MM.1S (cell line): Measurements from ENCODE around the gene RAPGEF2.
"Not testable (repeated sequence)": the region's sequence is repeated elsewhere in the genome, so short reads cannot be mapped to it uniquely, and the experiment has no call there.

ENCODE experiments used
- DNase-seq: peaks from one replicate; pipeline ENCODE4 v3.0.0-alpha.2; 2015
- H2AFZ ChIP-seq: fragments of 300-600 bp; sonication (generic); 2 replicates; pipeline ENCODE4 v1.6.0; 2016; ENCODE audit warnings: antibody characterized with exemption, low read length
- H3F3A ChIP-seq: fragments of 300-600 bp; sonication (generic); 2 replicates; pipeline ENCODE4 v1.6.1; 2016; ENCODE audit warnings: mild to moderate bottlenecking, antibody characterized with exemption, low read length, moderate library complexity, mixed read lengths; ENCODE audit not compliant: insufficient read depth
- H3K27ac ChIP-seq: fragments of 300-600 bp; sonication (generic); 2 replicates; pipeline ENCODE4 v1.5.1; 2016; ENCODE audit warnings: mild to moderate bottlenecking, low read length
- H3K27me3 ChIP-seq: fragments of 300-600 bp; sonication (generic); replicated peaks from 2 replicates; pipeline ENCODE4 v1.6.0; 2016; ENCODE audit warnings: low read length; ENCODE audit not compliant: insufficient read depth
- H3K36me3 ChIP-seq: fragments of 300-600 bp; sonication (generic); replicated peaks from 2 replicates; pipeline ENCODE4 v1.6.1; 2016; ENCODE audit warnings: mild to moderate bottlenecking, low read length, mixed read lengths; ENCODE audit not compliant: insufficient read depth
- H3K4me1 ChIP-seq: fragments of 300-600 bp; sonication (generic); 2 replicates; pipeline ENCODE4 v1.6.1; 2016; ENCODE audit warnings: low read length, mixed read lengths
- H3K4me2 ChIP-seq: fragments of 300-600 bp; sonication (generic); 2 replicates; pipeline ENCODE4 v1.6.0; 2016; ENCODE audit warnings: low read depth, low read length
- H3K4me3 ChIP-seq: fragments of 300-600 bp; sonication (generic); 2 replicates; pipeline ENCODE4 v1.5.1; 2016; ENCODE audit warnings: low read length, mixed read lengths
- H3K79me2 ChIP-seq: fragments of 300-600 bp; sonication (generic); 2 replicates; pipeline ENCODE4 v1.6.1; 2016; ENCODE audit warnings: mixed run types, low read length, mixed read lengths
- H3K9ac ChIP-seq: fragments of 300-600 bp; sonication (generic); 2 replicates; pipeline ENCODE4 v1.6.1; 2016; ENCODE audit warnings: low read length, mixed read lengths
- H3K9me2 ChIP-seq: fragments of 300-600 bp; sonication (generic); replicated peaks from 2 replicates; pipeline ENCODE4 v1.6.1; 2016; ENCODE audit warnings: mild to moderate bottlenecking, low read length, mixed read lengths; ENCODE audit not compliant: insufficient read depth
- H3K9me3 ChIP-seq: fragments of 300-600 bp; sonication (generic); replicated peaks from 2 replicates; pipeline ENCODE4 v1.6.1; 2016; ENCODE audit warnings: mild to moderate bottlenecking, low read length, mixed read lengths; ENCODE audit not compliant: insufficient read depth
- H4K20me1 ChIP-seq: fragments of 300-600 bp; sonication (generic); 2 replicates; pipeline ENCODE4 v1.6.1; 2016; ENCODE audit warnings: mild to moderate bottlenecking, low read length, moderate library complexity, mixed read lengths; ENCODE audit not compliant: insufficient read depth
- CTCF ChIP-seq: fragments of 300-600 bp; sonication (generic); IDR thresholded peaks from 2 replicates; pipeline ENCODE4 v1.5.1; 2016; ENCODE audit warnings: antibody characterized with exemption, low read length, mixed read lengths
- EZH2 ChIP-seq: fragments of 300-600 bp; sonication (generic); optimal IDR thresholded peaks from 2 replicates; pipeline ENCODE3; 2017; ENCODE audit warnings: low read depth, mild to moderate bottlenecking, antibody characterized with exemption, low read length, mixed read lengths
- EZH2phosphoT487 ChIP-seq: fragments of 300-600 bp; sonication (generic); IDR thresholded peaks from 2 replicates; pipeline ENCODE4 v1.6.1; 2018; ENCODE audit warnings: antibody characterized with exemption, low read length

Gene RAPGEF2

GRCh38 chr4:159075531-159075932 is 27.3 kb upstream of the RAPGEF2 start:
- H3K36me3 ChIP-seq: no peaks in the 10 kb centered on the region
- peaks cover 10% of the 10 kb centered on the region for H3F3A ChIP-seq
- no peak overlapping the region for H3K9ac ChIP-seq
- H3K4me1 ChIP-seq: peaks cover 26% of the 10 kb centered on the region
- no peak overlapping the region for H3K4me3 ChIP-seq
- no peak overlapping the region for H3K27ac ChIP-seq
- H4K20me1 ChIP-seq: no peaks in the 10 kb centered on the region
- H3K9me2 ChIP-seq: no peaks in the 10 kb centered on the region
- peaks cover 23% of the 10 kb centered on the region for H3K27me3 ChIP-seq
- H3K79me2 ChIP-seq: no peaks in the 10 kb centered on the region
- no peak overlapping the region for H2AFZ ChIP-seq
- TF ChIP-seq EZH2: no peak
- no peak for TF ChIP-seq EZH2phosphoT487
- TF ChIP-seq CTCF: no peak
- DNase-seq: no peak
- H3K9me3 ChIP-seq: no peaks in the 10 kb centered on the region
- no peak overlapping the region for H3K4me2 ChIP-seq

GRCh38 chr4:159077018-159077417 is 25.9 kb upstream of the RAPGEF2 start:
- H3K36me3 ChIP-seq: not testable (repeated sequence)

GRCh38 chr4:159077702-159078495 is 25.0 kb upstream of the RAPGEF2 start:
- Histone ChIP-seq H4K20me1 (no peaks in the 10 kb centered on the region), H3K4me3 (peak overlapping the region; percentile 35; the same call in 1 of the 2 replicates), H3K27me3 (peaks cover 23% of the 10 kb centered on the region), H3K36me3 (no peaks in the 10 kb centered on the region), H3K9me3 (no peaks in the 10 kb centered on the region), H3K4me1 (peaks cover 20% of the 10 kb centered on the region), H3F3A (peaks cover 10% of the 10 kb centered on the region), H3K9ac (peak overlapping the region; percentile 39; the same call in 1 of the 2 replicates), H3K4me2 (peak overlapping the region; percentile 49), H3K79me2 (no peaks in the 10 kb centered on the region), H3K27ac (peak overlapping the region; percentile 34; the same call in 1 of the 2 replicates), H3K9me2 (no peaks in the 10 kb centered on the region), H2AFZ (no peak overlapping the region)
- DNase-seq: peak; percentile 84
- no peak for TF ChIP-seq EZH2
- TF ChIP-seq CTCF: no peak
- TF ChIP-seq EZH2phosphoT487: no peak

More at GRCh38 chr4:159077018-159077417, 25.9 kb upstream of the RAPGEF2 start:
- H3K4me1 ChIP-seq: peaks cover 20% of the 10 kb centered on the region
- H3K79me2 ChIP-seq, H3K9me3 ChIP-seq, H3K9ac ChIP-seq, DNase-seq, H3K9me2 ChIP-seq, H2AFZ ChIP-seq, H3K4me3 ChIP-seq, H4K20me1 ChIP-seq: not testable (repeated sequence)
- peak overlapping the region; percentile 22; the same call in 1 of the 2 replicates for H3K27ac ChIP-seq
- H3F3A ChIP-seq: peaks cover 10% of the 10 kb centered on the region
- peaks cover 23% of the 10 kb centered on the region for H3K27me3 ChIP-seq
- H3K4me2 ChIP-seq: peak overlapping the region; percentile 49; the same call in 1 of the 2 replicates

- H4K20me1 ChIP-seq: no peaks in the 10 kb centered on the region
- no peak overlapping the region for H2AFZ ChIP-seq
- no peaks in the 10 kb centered on the region for H3K79me2 ChIP-seq
- H3K36me3 ChIP-seq: no peaks in the 10 kb centered on the region
- peaks cover 10% of the 10 kb centered on the region for H3F3A ChIP-seq
- no peak for TF ChIP-seq EZH2
- TF ChIP-seq EZH2phosphoT487: no peak
- no peak for TF ChIP-seq CTCF
- H3K9me2 ChIP-seq: no peaks in the 10 kb centered on the region
- no peak for DNase-seq
- H3K27me3 ChIP-seq: peaks cover 23% of the 10 kb centered on the region
- H3K4me1 ChIP-seq: peaks cover 20% of the 10 kb centered on the region
- H3K4me3 ChIP-seq: no peak overlapping the region
- H3K27ac ChIP-seq: no peak overlapping the region
- H3K9me3 ChIP-seq: no peaks in the 10 kb centered on the region
- no peak overlapping the region for H3K9ac ChIP-seq
- no peak overlapping the region for H3K4me2 ChIP-seq
Measured at GRCh38 chr4:159079074-159079473, 23.8 kb upstream of the RAPGEF2 start.
